ENCODE results near the gene PLPPR3.

The PLPPR3 gene

GRCh38 chr19:821825-822503 lies at the start of gene PLPPR3:
Gene PLPPR3 (minus strand): TSS chr19:821955. CDS start chr19:821559, 396 bp downstream.
- Histone ChIP-seq H3K9ac (ENCODE audit: low read length) (peak within 1 kb of the TSS; percentile 42), H3K36me3 (ENCODE audit: control insufficient read depth, low read depth, low read length) (no peaks in the 10 kb centered on the region), H3K9me3 (ENCODE audit: control insufficient read depth, low read depth, low read length) (no peaks in the 10 kb centered on the region), H3K4me1 (ENCODE audit: control insufficient read depth, low read depth, low read length) (no peaks in the 10 kb centered on the region), H3K27ac (ENCODE audit: low read length) (no peak within 1 kb of the TSS), H3K4me3 (ENCODE audit: low read length) (peak within 1 kb of the TSS; percentile 55), H3K27me3 (ENCODE audit: control insufficient read depth, insufficient read depth, low read length) (no peaks in the 10 kb centered on the region)

GRCh38 chr19:870963-871401 lies 49.2 kb upstream of the PLPPR3 start:
- Histone ChIP-seq H3K27ac (ENCODE audit: low read length) (no peak overlapping the region), H3K9ac (ENCODE audit: low read length) (no peak overlapping the region), H3K9me3 (ENCODE audit: control insufficient read depth, low read depth, low read length) (no peaks in the 10 kb centered on the region), H3K4me1 (ENCODE audit: control insufficient read depth, low read depth, low read length) (peaks cover 5% of the 10 kb centered on the region), H3K4me3 (ENCODE audit: low read length) (no peak overlapping the region), H3K36me3 (ENCODE audit: control insufficient read depth, low read depth, low read length) (peaks cover 10% of the 10 kb centered on the region), H3K27me3 (ENCODE audit: control insufficient read depth, insufficient read depth, low read length) (no peaks in the 10 kb centered on the region)

- H3K27ac ChIP-seq (ENCODE audit: low read length), result no peak overlapping the region
- no peaks in the 10 kb centered on the region for H3K9me3 ChIP-seq (ENCODE audit: control insufficient read depth, low read depth, low read length)
- no peak overlapping the region for H3K9ac ChIP-seq (ENCODE audit: low read length)
- H3K4me1 ChIP-seq (ENCODE audit: control insufficient read depth, low read depth, low read length), result peaks cover 5% of the 10 kb centered on the region
- no peaks in the 10 kb centered on the region for H3K27me3 ChIP-seq (ENCODE audit: control insufficient read depth, insufficient read depth, low read length)
- peaks cover 7% of the 10 kb centered on the region for H3K36me3 ChIP-seq (ENCODE audit: control insufficient read depth, low read depth, low read length)
- H3K4me3 ChIP-seq (ENCODE audit: low read length), result no peak overlapping the region
These were observed 48.6 kb upstream of the PLPPR3 start for GRCh38 chr19:870314-870713.

GRCh38 chr19:869245-870177 lies 47.8 kb upstream of the PLPPR3 start:
- Histone ChIP-seq H3K4me1 (ENCODE audit: control insufficient read depth, low read depth, low read length) (peaks cover 5% of the 10 kb centered on the region), H3K4me3 (ENCODE audit: low read length) (no peak overlapping the region), H3K27me3 (ENCODE audit: control insufficient read depth, insufficient read depth, low read length) (no peaks in the 10 kb centered on the region), H3K27ac (ENCODE audit: low read length) (no peak overlapping the region), H3K36me3 (ENCODE audit: control insufficient read depth, low read depth, low read length) (peaks cover 7% of the 10 kb centered on the region), H3K9me3 (ENCODE audit: control insufficient read depth, low read depth, low read length) (no peaks in the 10 kb centered on the region), H3K9ac (ENCODE audit: low read length) (no peak overlapping the region)

GRCh38 chr19:868458-869244 lies 46.9 kb upstream of the PLPPR3 start:
- no peak overlapping the region for H3K9ac ChIP-seq (ENCODE audit: low read length)
- no peak overlapping the region for H3K27ac ChIP-seq (ENCODE audit: low read length)
- peaks cover 5% of the 10 kb centered on the region for H3K4me1 ChIP-seq (ENCODE audit: control insufficient read depth, low read depth, low read length)

GRCh38 chr19:867855-868457 lies 46.2 kb upstream of the PLPPR3 start:
- Histone ChIP-seq H3K4me1 (ENCODE audit: control insufficient read depth, low read depth, low read length) (peaks cover 5% of the 10 kb centered on the region), H3K9ac (ENCODE audit: low read length) (no peak overlapping the region), H3K36me3 (ENCODE audit: control insufficient read depth, low read depth, low read length) (peaks cover 7% of the 10 kb centered on the region), H3K9me3 (ENCODE audit: control insufficient read depth, low read depth, low read length) (no peaks in the 10 kb centered on the region), H3K27ac (ENCODE audit: low read length) (no peak overlapping the region), H3K4me3 (ENCODE audit: low read length) (no peak overlapping the region), H3K27me3 (ENCODE audit: control insufficient read depth, insufficient read depth, low read length) (peaks cover 5% of the 10 kb centered on the region)

More at GRCh38 chr19:868458-869244, 46.9 kb upstream of the PLPPR3 start:
- no peaks in the 10 kb centered on the region for H3K27me3 ChIP-seq (ENCODE audit: control insufficient read depth, insufficient read depth, low read length)
- H3K36me3 ChIP-seq (ENCODE audit: control insufficient read depth, low read depth, low read length), result peaks cover 7% of the 10 kb centered on the region
- no peak overlapping the region for H3K4me3 ChIP-seq (ENCODE audit: low read length)
- H3K9me3 ChIP-seq (ENCODE audit: control insufficient read depth, low read depth, low read length), result no peaks in the 10 kb centered on the region

- Histone ChIP-seq H3K27ac (ENCODE audit: low read length) (no peak overlapping the region), H3K9me3 (ENCODE audit: control insufficient read depth, low read depth, low read length) (no peaks in the 10 kb centered on the region), H3K27me3 (ENCODE audit: control insufficient read depth, insufficient read depth, low read length) (peaks cover 9% of the 10 kb centered on the region), H3K4me3 (ENCODE audit: low read length) (no peak overlapping the region), H3K9ac (ENCODE audit: low read length) (no peak overlapping the region), H3K4me1 (ENCODE audit: control insufficient read depth, low read depth, low read length) (peaks cover 5% of the 10 kb centered on the region), H3K36me3 (ENCODE audit: control insufficient read depth, low read depth, low read length) (peaks cover 7% of the 10 kb centered on the region)
These were observed 45.6 kb upstream of the PLPPR3 start for GRCh38 chr19:867301-867793.

- Histone ChIP-seq H3K36me3 (ENCODE audit: control insufficient read depth, low read depth, low read length) (peaks cover 7% of the 10 kb centered on the region), H3K27me3 (ENCODE audit: control insufficient read depth, insufficient read depth, low read length) (peaks cover 9% of the 10 kb centered on the region), H3K9ac (ENCODE audit: low read length) (no peak overlapping the region), H3K4me3 (ENCODE audit: low read length) (no peak overlapping the region), H3K9me3 (ENCODE audit: control insufficient read depth, low read depth, low read length) (no peaks in the 10 kb centered on the region), H3K4me1 (ENCODE audit: control insufficient read depth, low read depth, low read length) (peaks cover 5% of the 10 kb centered on the region), H3K27ac (ENCODE audit: low read length) (no peak overlapping the region)
These were observed 45.1 kb upstream of the PLPPR3 start for GRCh38 chr19:866769-867300.

GRCh38 chr19:863315-863620 lies 41.5 kb upstream of the PLPPR3 start:
- no peaks in the 10 kb centered on the region for H3K9me3 ChIP-seq (ENCODE audit: control insufficient read depth, low read depth, low read length)
- H3K27ac ChIP-seq (ENCODE audit: low read length), result no peak overlapping the region
- H3K9ac ChIP-seq (ENCODE audit: low read length), result no peak overlapping the region
- H3K4me1 ChIP-seq (ENCODE audit: control insufficient read depth, low read depth, low read length), result peaks cover 5% of the 10 kb centered on the region
- peak overlapping the region; percentile 33 for H3K4me3 ChIP-seq (ENCODE audit: low read length)
- no peaks in the 10 kb centered on the region for H3K36me3 ChIP-seq (ENCODE audit: control insufficient read depth, low read depth, low read length)
- H3K27me3 ChIP-seq (ENCODE audit: control insufficient read depth, insufficient read depth, low read length), result peaks cover 35% of the 10 kb centered on the region

GRCh38 chr19:862581-863314 lies 41.0 kb upstream of the PLPPR3 start:
- Histone ChIP-seq H3K9ac (ENCODE audit: low read length) (no peak overlapping the region), H3K9me3 (ENCODE audit: control insufficient read depth, low read depth, low read length) (no peaks in the 10 kb centered on the region), H3K4me3 (ENCODE audit: low read length) (peak overlapping the region; percentile 33), H3K27me3 (ENCODE audit: control insufficient read depth, insufficient read depth, low read length) (peaks cover 35% of the 10 kb centered on the region), H3K27ac (ENCODE audit: low read length) (no peak overlapping the region), H3K4me1 (ENCODE audit: control insufficient read depth, low read depth, low read length) (peaks cover 5% of the 10 kb centered on the region), H3K36me3 (ENCODE audit: control insufficient read depth, low read depth, low read length) (no peaks in the 10 kb centered on the region)

Data from iPS-18a (cell line).